Measurements from ENCODE around the gene CRYZL1. TPM values are rescaled to one million over a fixed set of nuclear protein-coding genes. Genes with fewer than 3 reads are reported as not detected.

Gene CRYZL1
- total RNA-seq, 1 experiment from 2014 or later: 46.6 TPM

DNA sequence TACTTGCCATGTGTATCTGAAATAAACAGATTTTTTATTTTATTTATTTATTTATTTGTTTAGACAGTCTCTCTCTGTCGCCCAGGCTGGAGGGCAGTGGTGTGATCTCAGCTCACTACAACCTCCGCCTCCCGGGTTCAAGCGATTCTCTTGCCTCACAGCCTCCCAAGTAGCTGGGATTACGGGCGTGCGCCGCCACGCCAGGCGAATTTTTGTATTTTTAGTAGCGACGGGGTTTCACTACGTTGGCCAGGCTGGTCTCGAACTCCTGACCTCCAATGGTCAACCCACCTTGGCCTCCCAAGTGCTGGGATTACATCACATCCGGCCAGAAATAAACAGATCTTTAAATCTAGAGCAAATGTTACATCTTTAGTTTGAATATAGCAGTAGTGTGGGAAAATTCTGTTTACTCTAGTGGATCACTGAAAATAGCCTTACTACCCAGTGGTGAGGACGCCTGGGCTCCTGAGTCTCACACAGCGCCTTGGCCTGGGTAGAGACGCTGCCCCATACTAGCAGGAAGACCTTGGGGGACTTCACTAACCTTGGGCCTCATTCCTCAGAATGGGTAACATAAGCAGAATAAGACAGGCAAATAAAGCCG is 100.3 kb downstream of the CRYZL1 start:
- TF ChIP-seq EZH2 (IDR thresholded peaks at IDR 0.05; ENCODE audit: borderline replicate concordance, low read depth, low read length, poor library complexity, severe bottlenecking) (no peak), CTCF (conservative IDR thresholded peaks at IDR 0.05; ENCODE audit: low read depth, low read length) (no peak)
- Histone ChIP-seq H3K27ac (ENCODE audit: low read depth, low read length, poor library complexity, severe bottlenecking) (peak overlapping the region; percentile 98), H3K9me3 (ENCODE audit: low read depth, low read length, poor library complexity, severe bottlenecking) (no peaks in the 10 kb centered on the region), H3K36me3 (ENCODE audit: insufficient read depth, low read length, poor library complexity, severe bottlenecking) (peaks cover 46% of the 10 kb centered on the region), H3K4me1 (ENCODE audit: insufficient read depth, low read length, poor library complexity, severe bottlenecking) (peaks cover 20% of the 10 kb centered on the region), H3K27me3 (replicated peaks; ENCODE audit: insufficient read depth, low read depth, low read length, poor library complexity) (no peaks in the 10 kb centered on the region), H3K4me3 (ENCODE audit: low read depth, low read length, poor library complexity, severe bottlenecking) (peak overlapping the region; percentile 59)
- ChIA-PET POLR2A (ENCODE audit: low non-redundant PET) (no interaction called here), CTCF (no interaction called here)
- intact Hi-C loops (cut with micrococcal nuclease; ENCODE audit: unreplicated experiment): loop anchor here (5.0 kb wide), 1 partner anchor 46 kb away; the partner anchor contains the start of gene DONSON
- BruUV-seq (replicated peaks): no TSS peak
- peak; percentile 43 for DNase-seq (ENCODE audit: low spot score)

DNA sequence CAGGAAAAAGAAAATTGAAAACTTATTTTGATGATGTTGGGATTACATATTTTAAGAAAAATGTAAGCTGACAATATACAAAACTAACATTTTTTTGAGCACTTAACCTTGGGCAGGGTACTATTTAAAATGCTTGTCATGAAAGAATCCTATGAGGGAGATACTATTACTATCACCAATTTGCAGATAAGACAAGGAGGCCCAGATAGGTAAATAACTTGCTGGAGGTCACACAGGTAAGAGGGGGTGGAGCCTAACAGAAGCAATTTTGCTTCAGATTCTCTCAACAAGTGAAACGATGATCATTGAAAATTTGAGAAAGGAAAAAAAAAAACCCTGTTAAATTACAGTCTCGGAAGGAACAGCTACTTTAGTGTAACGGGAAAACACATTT is 100.8 kb downstream of the CRYZL1 start:
- intact Hi-C loops (cut with micrococcal nuclease; ENCODE audit: unreplicated experiment): loop anchor here (5.0 kb wide), 1 partner anchor 47 kb away; the partner anchor contains the start of gene DONSON
- TF ChIP-seq EZH2 (IDR thresholded peaks at IDR 0.05; ENCODE audit: borderline replicate concordance, low read depth, low read length, poor library complexity, severe bottlenecking) (no peak), CTCF (conservative IDR thresholded peaks at IDR 0.05; ENCODE audit: low read depth, low read length) (no peak)
- H3K4me3 ChIP-seq (ENCODE audit: low read depth, low read length, poor library complexity, severe bottlenecking): peak overlapping the region; percentile 59
- no peak overlapping the region for H3K27ac ChIP-seq (ENCODE audit: low read depth, low read length, poor library complexity, severe bottlenecking)
- BruUV-seq (replicated peaks): no TSS peak
- ChIA-PET CTCF (no interaction called here), POLR2A (ENCODE audit: low non-redundant PET) (no interaction called here)
- DNase-seq (ENCODE audit: low spot score): no peak
- H3K36me3 ChIP-seq (ENCODE audit: insufficient read depth, low read length, poor library complexity, severe bottlenecking): peaks cover 46% of the 10 kb centered on the region
- peaks cover 20% of the 10 kb centered on the region for H3K4me1 ChIP-seq (ENCODE audit: insufficient read depth, low read length, poor library complexity, severe bottlenecking)
- H3K27me3 ChIP-seq (replicated peaks; ENCODE audit: insufficient read depth, low read depth, low read length, poor library complexity): no peaks in the 10 kb centered on the region
- no peaks in the 10 kb centered on the region for H3K9me3 ChIP-seq (ENCODE audit: low read depth, low read length, poor library complexity, severe bottlenecking)

DNA sequence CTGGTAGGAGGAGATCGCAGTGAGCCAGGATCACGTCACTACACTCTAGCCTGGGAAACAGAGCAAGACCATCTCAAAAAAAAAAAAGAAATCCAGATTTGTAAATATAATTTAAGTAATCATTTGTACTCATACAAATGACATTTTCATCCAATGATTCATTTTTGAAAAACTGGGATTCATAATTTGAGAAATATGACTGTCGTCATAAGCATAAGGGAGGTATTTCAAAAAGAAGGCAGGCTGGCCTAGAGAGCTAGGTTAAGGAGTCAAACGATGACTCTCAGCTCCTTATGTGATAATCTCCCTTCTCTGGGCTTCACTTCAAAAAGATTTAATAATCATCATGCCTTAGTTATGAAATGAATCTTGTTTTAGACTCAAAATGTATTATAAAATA is 101.9 kb downstream of the CRYZL1 start:
- Histone ChIP-seq H3K9me3 (ENCODE audit: low read depth, low read length, poor library complexity, severe bottlenecking) (no peaks in the 10 kb centered on the region), H3K27me3 (replicated peaks; ENCODE audit: insufficient read depth, low read depth, low read length, poor library complexity) (no peaks in the 10 kb centered on the region), H3K36me3 (ENCODE audit: insufficient read depth, low read length, poor library complexity, severe bottlenecking) (peaks cover 55% of the 10 kb centered on the region), H3K4me1 (ENCODE audit: insufficient read depth, low read length, poor library complexity, severe bottlenecking) (peaks cover 11% of the 10 kb centered on the region), H3K4me3 (ENCODE audit: low read depth, low read length, poor library complexity, severe bottlenecking) (peak overlapping the region; percentile 59), H3K27ac (ENCODE audit: low read depth, low read length, poor library complexity, severe bottlenecking) (no peak overlapping the region)
- POLR2A ChIA-PET (ENCODE audit: low non-redundant PET): no interaction called here
- no peak for TF ChIP-seq EZH2 (IDR thresholded peaks at IDR 0.05; ENCODE audit: borderline replicate concordance, low read depth, low read length, poor library complexity, severe bottlenecking)
- no peak for TF ChIP-seq CTCF (conservative IDR thresholded peaks at IDR 0.05; ENCODE audit: low read depth, low read length)
- DNase-seq (ENCODE audit: low spot score): no peak
- intact Hi-C loops (cut with micrococcal nuclease; ENCODE audit: unreplicated experiment): loop anchor here (5.0 kb wide), 1 partner anchor 48 kb away; the partner anchor contains the start of gene DONSON
- CTCF ChIA-PET: no interaction called here
- no TSS peak for BruUV-seq (replicated peaks)

Other genes starting within 250 kb of the CRYZL1 start
- 48.9 and 50.8 TPM in 2 replicates for gene IFNGR2, start 238.3 kb downstream of the CRYZL1 start, total RNA-seq (2021)
- 18.9 and 19.1 TPM in 2 replicates for gene TMEM50B, start 161.8 kb downstream of the CRYZL1 start, total RNA-seq (2021)
- 1.7 and 2.1 TPM in 2 replicates for gene DNAJC28, start 150.0 kb downstream of the CRYZL1 start, total RNA-seq (2021)
- gene GART, start 99.6 kb downstream of the CRYZL1 start, total RNA-seq (2021): 205 and 210 TPM in 2 replicates
- 322 and 328 TPM in 2 replicates for gene SON, start 98.7 kb downstream of the CRYZL1 start, total RNA-seq (2021)
- gene DONSON, start 53.1 kb downstream of the CRYZL1 start, total RNA-seq (2021): 42.6 and 48.5 TPM in 2 replicates
- 54.2 and 57.2 TPM in 2 replicates for gene ITSN1, start 760 bp upstream of the CRYZL1 start, total RNA-seq (2021)